Midbrain (tissue), 1 donor: ENCODE results near the gene MED16.
"Not testable (repeated sequence)": the region's sequence is repeated elsewhere in the genome, so short reads cannot be mapped to it uniquely, and the experiment has no call there.

Source experiments
- DNase-seq: peaks from one replicate; lab custom pipeline; 2025; lab: John Stamatoyannopoulos, UW

MED16 gene

DNA sequence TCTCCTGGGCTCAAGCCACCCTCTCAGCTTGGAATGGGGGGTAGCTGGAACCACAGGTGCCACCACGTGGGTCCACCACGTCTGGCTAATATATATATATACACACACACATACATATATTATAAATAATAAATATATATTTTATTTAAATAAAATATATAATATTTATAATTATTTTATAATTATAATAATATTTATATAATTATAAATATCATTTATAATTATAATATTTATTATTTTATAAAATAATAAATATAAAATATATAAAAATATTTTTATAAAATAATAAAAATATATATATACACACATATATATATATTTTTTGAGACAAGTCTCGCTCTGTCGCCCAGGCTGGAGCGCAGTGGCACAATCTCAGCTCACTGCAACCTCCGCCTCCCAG, 38.4 kb downstream of the MED16 start:
- DNase-seq = no peak

GRCh38 chr19:853614-854220, 39.3 kb downstream of the MED16 start:
- DNase-seq = not testable (repeated sequence)

DNA sequence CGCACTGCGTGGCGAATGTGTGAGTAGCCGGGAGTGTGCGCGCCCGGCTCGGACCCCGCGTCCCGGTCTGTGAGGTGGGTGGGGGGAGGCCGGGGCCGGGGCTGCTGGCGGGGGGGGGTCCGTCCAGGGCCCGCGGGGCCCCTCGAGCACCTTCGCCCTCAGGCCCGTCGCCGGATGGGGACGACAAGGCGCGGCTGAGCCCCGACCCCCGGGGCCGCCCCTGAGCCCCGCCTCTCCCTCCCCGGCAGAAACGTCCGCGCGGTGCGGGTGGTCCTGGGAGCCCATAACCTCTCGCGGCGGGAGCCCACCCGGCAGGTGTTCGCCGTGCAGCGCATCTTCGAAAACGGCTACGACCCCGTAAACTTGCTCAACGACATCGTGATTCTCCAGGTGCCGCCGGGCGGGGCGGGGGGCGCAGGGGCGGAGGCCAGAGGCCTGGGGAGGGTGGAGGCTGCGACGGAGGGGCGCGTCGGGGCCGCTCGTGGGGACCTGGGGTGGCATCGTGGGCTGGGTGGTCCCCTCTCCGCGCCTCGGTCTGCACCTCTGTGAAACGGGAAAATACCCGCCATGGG, 39.9 kb downstream of the MED16 start:
- no peak for DNase-seq

- DNase-seq = no peak
Measured at GRCh38 chr19:852136-853013, 40.6 kb downstream of the MED16 start, which contains the start of gene ELANE. Gene ELANE, plus strand, starts transcription at chr19:852303. Its CDS starts 26 bp downstream, at chr19:852329.

- DNase-seq = no peak
Measured at GRCh38 chr19:850979-851335, 42.0 kb downstream of the MED16 start.

- DNase-seq = peak; percentile 60
Measured at GRCh38 chr19:850221-850978, 42.6 kb downstream of the MED16 start.

GRCh38 chr19:849195-849594, 43.8 kb downstream of the MED16 start:
- DNase-seq = not testable (repeated sequence)

DNA sequence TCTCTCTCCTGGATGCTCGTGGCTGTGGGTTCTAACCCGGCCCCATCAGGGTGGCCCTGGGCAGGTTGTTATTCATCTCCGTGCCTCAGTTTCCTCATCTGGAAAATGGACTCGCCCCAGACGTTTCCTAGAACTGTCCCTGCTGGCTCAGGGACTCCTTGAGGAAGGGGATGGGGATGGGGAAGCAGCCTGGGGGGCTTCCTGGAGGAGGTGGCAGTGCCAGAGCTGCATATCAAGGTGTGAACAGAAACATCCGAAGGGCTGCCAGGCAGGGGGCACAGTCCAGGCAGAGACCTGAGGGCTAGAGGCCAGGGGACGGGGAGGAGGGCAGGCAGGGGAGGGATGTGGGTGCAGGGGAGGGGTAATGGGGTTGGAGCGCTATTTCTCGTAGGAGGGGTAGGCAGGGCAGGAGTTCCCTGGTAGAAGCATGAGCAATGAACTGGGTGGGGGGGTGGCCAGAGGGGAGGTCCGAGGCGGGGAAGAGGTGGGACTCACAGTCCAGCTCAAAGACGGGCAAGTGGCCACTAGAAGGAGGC, 44.5 kb downstream of the MED16 start:
- no peak for DNase-seq

- no peak for DNase-seq
Measured at GRCh38 chr19:845707-846521, 47.1 kb downstream of the MED16 start.

DNA sequence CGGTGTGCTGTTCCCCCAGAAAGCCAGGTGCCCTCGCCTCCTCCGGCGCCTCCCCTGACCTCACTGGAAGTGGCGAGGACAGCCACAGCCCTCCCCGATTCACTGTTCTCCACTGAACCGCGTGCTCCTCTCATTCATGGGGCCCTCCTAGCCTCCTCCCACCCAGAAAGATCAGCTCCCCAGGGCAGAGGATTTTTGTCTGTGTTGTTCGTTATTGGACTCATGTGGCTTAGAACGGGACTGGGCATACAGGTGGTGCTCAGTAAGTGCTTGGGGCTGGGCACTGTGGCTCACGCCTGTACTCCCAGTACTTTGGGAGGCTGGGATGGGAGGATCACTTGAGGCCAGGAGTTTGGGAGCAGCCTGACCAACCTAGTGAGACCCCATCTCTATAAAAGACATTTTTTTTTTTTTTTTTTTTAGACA, 48.4 kb downstream of the MED16 start:
- no peak for DNase-seq

DNA sequence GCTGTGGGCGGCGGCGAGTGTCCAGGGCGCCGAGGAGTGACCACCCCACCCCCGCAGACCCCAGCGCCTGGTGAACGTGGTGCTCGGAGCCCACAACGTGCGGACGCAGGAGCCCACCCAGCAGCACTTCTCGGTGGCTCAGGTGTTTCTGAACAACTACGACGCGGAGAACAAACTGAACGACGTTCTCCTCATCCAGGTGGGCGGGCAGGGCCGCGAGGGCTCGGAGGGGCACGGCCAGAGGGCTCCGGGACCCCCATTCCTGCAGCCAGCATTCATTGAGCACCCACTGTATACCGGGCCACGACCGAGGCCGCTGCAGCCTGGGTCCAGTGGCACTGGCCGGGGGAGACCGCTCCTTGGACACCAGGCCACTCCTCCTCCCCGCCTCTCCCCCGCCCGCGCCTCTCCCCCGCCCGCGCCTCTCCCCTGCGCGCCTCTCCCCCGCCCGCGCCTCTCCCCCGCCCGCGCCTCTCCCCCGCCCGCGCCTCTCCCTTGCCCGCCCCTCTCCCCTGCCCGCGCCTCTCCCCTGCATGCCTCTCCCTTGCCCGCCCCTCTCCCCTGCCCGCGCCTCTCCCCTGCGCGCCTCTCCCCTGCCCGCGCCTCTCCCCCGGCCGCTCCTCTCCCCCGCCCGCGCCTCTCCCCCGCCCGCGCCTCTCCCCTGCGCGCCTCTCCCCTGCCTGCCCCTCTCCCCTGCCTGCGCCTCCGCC, 49.0 kb downstream of the MED16 start:
- DNase-seq = no peak

DNA sequence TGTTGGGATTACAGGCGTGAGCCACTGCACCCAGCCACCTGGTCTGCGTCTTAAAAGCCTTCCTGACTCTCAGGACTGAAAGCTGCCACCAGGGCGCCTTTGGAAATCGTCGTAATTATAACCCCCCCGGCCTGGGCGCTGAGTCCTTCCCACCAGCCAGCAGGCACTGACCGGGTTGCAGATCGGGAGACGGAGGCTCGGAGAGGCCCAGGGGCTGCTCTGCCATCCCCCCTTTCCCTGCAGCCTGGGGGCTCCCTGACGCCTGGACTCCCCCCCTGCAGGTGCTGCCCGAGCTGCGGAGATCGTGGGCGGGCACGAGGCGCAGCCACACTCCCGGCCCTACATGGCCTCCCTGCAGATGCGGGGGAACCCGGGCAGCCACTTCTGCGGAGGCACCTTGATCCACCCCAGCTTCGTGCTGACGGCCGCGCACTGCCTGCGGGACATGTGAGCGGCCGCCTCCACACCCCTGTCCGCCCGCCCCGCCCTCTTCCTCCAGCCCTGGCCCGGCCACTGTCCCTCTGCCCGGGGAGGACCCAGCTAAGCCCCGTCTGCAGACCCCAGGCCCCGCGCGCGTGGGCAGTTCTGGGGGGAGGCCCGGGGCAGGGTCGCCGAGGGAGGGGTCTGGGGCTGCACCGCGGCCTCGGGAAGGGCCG, 49.7 kb downstream of the MED16 start:
- no peak for DNase-seq

- not testable (repeated sequence) for DNase-seq
Measured at GRCh38 chr19:842802-843179, 50.2 kb downstream of the MED16 start.

DNA sequence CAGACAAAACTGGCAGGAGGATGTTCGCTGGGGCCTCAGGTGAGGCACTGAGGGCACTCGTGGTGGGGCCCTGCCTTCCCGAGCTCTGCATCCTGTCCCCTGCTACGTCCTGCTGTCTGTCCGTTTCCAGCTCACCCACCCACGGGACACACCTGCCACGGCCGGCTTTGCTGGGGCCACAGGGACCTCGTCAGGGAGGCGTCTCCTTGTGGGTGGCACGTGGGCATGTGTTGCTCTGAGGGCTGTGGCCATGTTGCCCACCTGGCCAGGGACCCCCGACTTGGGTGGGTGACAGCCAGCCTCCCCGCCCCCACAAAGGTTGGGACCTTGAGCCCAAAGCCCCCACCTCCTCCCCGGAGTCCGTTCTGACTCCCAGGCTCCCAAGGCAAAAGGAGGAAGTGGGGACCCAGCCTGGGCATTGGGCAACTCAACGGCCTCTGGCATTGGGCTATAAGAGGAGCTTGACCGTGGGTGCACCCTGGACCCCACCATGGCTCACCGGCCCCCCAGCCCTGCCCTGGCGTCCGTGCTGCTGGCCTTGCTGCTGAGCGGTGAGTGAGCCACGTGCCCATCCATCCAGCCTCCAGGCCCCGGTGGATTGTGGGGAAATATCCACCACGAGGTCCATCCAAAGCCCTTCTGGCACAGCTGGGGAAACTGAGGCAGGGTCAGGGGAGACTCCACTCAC, 52.3 kb downstream of the MED16 start, which contains the start of gene PRTN3:
TSS of gene PRTN3 (plus strand) at position 481 of the 688 bp plus-strand sequence. CDS start at position 491, 10 bp downstream.
- DNase-seq = no peak

GRCh38 chr19:835210-835810, 57.7 kb downstream of the MED16 start:
- no peak for DNase-seq

- no peak for DNase-seq
Measured at GRCh38 chr19:834216-834615, 58.8 kb downstream of the MED16 start.

DNA sequence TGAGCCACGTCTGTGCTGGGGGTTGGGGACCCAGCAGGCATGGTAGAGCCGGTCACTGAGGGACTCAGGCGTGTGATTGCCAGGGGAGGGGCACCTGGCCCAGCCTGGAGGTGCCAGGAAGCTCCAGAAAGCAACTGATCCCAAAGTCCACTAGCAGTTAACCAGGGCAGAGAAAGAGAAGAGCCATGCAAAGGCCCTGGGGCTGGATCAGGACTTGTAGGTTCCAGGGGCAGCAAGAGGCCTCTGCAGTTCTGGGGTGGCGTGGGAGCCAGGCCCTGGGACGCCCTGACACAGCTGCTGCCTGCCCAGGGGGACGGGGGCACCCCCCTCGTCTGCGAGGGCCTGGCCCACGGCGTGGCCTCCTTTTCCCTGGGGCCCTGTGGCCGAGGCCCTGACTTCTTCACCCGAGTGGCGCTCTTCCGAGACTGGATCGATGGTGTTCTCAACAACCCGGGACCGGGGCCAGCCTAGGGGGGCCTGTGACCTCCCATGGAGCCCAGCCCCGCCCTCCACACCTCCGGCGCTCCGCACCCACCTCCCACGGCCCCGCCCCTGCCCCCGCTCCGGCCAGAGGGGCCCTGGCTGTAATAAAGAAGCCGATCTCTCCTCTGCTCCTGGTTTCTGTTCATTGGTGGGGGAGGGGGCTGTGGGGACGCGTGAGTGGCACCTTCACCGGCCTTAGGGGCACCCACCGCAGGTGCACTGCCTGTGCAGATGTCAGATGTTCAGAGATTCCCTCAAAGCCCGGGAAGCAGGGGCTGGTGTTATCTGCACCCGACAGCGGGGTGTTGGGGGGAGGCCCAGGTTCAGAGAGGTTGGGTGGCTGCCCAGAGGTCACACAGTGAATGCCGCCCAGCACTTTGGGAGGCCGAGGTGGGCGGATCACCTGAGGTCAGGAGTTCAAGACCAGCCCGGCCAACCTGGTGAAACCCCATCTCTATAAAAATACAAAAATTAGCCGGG, 61.3 kb downstream of the MED16 start:
- no peak for DNase-seq
